CD4-positive, alpha-beta T cell treated with Interleukin-15 for 4 hours (primary cell): ENCODE data around the gene DEFB118.
"Not testable (repeated sequence)": the region's sequence is repeated elsewhere in the genome, so short reads cannot be mapped to it uniquely, and the experiment has no call there.

Source experiments
- DNase-seq: peaks from one replicate; pipeline ENCODE4 v3.0.0-alpha.2; 2020; ENCODE audit warnings: low spot score

Gene DEFB118, protein sequence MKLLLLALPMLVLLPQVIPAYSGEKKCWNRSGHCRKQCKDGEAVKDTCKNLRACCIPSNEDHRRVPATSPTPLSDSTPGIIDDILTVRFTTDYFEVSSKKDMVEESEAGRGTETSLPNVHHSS

GRCh38 chr20:31368301-31368700 is at the start of gene DEFB118:
Gene DEFB118 (plus strand): TSS chr20:31368601. CDS start chr20:31368651, 50 bp downstream.
- DNase-seq = no peak

DNA sequence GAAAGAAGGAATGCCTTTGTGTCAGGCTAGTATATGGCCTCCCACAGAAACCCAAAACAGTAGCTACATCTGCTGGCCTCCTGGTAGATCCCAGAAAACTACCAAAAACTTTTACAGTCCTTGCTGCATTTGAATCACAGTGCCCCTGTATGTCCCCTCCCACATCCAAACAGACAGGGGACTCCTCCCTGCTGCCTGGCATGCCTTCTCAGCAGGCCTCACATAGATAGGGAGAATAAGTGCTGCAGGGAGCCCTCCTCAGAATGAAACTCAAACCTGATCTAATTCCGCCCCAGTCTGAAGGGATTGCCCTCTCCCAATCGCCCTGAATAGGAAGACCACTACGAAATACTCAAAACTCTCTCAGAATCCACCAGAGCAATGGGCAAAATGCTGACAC is 45.9 kb upstream of the DEFB118 start:
- no peak for DNase-seq

GRCh38 chr20:31330893-31331292 is 37.5 kb upstream of the DEFB118 start:
- no peak for DNase-seq

DNA sequence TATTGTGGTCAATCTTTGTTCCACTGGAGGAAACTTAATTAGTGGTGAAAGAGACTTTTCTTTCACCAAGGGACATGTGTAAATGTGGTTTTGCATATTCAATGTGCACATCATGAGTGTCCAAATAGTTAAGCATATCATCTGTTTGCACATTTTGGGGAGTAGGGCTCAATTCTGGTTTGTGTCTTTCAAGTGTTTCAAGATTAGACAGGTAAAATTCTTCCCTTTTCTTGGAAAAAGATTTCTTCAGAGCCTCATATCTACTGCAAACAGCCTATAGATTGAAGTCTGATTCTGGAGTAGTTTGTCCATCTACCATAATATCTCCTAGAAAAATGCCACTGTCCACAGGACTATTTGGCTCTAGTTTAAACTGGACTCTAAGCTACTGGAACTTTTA is 26.9 kb upstream of the DEFB118 start:
- no peak for DNase-seq

DNA sequence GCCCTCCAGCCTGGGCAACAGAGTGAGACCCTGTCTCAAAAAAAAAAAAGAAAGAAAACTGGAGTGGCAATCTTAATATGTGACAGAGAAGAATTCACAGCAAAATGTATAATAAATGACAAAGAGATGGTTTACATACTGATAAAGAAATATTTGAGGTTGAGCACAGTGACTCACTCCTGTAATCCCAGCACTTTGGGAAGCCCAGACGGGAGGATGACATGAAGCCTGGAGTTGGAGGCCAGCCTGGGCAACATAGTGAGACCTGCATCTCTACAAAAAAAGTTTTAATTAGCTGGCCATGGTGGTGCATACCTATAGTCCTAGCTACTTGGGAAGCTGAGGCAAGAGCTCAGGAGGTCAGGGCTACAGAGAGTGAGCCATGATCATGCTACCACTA is 12.4 kb upstream of the DEFB118 start:
- no peak for DNase-seq

DNA sequence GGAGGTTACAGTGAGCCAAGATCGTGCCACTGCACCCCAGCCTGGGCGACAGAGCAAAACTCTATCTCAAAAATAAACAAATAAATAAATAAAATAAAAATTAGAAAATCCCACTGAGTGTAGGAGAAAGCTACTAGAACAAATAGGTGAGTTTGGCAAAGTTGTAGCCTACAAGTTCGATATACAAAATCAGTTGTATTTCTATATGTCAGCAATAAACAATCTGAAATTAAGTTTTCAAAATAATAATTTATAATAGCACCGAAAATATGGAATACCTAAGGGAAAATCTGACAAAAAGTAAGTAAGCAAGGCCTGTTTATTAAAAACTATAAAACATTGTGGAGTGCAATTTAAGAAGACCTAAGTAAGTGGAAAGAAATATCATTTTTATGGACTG is 5.1 kb upstream of the DEFB118 start:
- DNase-seq = no peak

DNA sequence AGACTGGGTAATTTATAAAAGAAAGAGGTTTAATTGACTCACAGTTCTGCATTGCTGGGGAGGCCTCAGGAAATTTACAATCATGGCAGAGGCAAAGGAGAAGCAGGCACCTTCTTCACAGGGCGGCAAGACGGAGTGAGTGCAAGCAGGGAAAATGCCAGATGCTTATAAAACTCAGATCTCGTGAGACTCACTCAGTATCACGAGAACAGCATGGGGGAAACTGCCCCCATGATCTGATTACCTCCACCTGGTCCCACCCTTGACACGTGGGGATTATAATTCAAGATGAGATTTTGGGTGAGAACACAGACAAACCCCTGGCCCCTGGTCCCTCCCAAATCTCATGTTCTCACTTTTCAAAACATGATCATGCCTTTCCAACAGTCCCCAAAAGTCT is 4.1 kb upstream of the DEFB118 start:
- not testable (repeated sequence) for DNase-seq

DNA sequence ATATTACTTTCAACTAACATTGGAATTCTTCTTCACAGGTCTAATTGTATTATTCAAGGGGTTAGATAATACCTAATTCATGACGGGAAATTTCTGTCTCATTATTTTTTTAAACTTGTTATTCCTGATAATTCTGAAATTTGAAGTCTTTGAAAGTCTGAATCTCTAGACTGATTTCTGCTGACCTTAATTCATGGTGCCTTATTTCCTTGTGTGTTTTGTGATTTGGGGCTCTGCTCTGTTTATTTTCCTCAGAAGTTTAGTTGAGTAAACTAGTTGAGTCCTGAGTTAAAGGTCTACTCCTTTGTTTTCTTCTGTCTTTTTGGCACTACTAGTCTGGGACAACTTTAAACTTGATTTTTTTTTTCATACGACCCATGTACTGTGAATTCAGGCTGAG is 5.9 kb downstream of the DEFB118 start:
- no peak for DNase-seq

DNA sequence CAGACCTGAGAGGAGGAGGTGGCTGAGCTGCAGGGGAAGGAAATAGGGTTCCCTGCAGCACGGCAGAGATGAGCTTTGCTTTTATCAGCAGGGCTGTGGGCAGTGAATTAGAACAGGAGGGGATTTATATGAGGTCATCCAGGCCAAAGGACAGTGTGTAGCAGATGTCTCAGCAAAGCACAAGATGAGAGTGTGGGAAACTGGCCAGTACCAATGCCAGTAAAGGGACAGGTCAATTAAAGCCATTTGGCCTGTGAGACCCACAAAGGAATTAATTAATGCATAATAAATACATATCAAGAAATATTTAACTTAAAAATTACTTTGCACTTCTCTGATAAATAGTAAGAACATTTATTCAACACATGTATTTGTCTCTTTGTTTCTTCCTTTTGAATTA is 22.1 kb downstream of the DEFB118 start, which contains the start of gene DEFB119:
Gene DEFB119 (minus strand): TSS at position 101 of the 400 bp plus-strand sequence. CDS start 107 bp downstream, outside the sequence.
- DNase-seq = no peak

- DNase-seq = no peak
These were observed 24.4 kb downstream of the DEFB118 start for GRCh38 chr20:31392836-31393235.

DNA sequence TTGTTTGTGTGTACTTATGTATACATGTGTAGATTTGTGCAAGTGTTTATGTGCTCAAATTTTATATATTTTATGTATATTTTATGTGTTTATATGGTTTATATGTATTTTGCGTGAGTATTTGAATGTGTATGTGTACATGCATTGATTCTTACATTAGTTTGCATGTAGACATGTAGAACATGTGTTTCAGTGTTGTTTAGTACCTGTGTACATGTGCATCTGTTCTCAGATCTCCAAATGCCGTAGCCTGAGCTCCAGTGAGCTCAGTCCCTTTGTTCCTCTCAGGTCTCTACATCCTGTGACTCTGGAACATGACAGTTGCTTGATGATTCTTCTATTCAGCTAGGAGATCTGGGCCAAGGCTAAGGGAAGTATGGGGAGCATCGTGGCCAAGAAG is 26.5 kb downstream of the DEFB118 start:
- no peak for DNase-seq

DNA sequence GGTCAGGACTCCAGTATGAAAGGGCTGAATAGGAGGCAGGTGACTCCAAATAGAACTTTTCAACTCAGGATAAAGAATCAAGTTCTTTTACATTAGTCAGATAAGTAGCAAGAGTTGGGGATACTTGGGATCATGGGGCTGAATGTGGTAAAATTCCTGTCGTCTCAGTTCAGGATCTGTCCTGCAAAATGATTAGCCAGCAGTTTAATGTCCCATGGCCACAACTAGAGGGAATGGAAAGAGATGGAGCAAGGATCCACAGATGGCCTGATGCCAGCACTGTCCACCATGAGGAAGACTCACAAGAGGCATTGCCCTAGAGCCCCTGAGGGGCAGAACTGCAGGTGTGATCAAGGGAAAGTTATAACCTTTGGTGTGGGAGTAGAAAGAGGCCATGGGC is 35.5 kb downstream of the DEFB118 start:
- DNase-seq = no peak

DNA sequence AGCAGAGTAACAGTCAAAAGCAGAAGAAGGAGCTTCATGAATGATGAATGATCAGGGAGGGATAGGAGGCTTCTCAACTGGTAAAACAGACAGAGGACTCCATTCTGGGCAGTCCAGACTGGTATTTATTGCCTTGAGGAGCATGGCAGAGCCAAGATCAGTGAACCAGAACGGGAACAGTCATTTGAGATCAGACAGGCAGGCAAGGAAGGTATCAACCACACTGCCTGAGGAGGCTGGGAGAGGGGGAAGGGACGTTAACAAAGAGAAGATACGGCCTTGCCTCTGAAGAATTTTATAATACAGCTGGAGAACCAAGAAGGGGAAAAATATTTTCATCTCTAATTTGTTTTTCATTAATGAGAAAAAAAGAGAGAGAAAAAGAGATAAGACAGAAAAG is 37.7 kb downstream of the DEFB118 start, which contains the start of gene DEFB121:
Gene DEFB121 (minus strand): TSS at position 101 of the 400 bp plus-strand sequence. CDS start 63 bp downstream, at position 38.
- DNase-seq = no peak

DNA sequence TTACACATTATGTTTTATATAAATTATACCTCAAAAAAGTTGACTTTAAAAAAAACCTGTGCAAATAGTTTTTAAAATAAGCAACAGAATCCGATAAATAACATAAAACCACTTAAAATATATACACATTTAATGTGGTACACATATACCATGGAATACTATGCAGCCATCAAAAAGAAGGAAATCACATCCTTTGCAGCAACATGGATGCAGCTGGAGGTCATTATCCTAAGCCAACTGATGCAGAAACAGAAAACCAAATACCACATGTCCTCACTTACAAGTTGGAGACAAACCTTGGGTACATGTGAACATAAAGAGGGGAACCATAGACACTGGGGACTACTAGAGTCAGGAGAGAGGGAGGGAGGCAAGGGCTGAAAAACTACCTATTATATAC is 41.6 kb downstream of the DEFB118 start:
- no peak for DNase-seq

DNA sequence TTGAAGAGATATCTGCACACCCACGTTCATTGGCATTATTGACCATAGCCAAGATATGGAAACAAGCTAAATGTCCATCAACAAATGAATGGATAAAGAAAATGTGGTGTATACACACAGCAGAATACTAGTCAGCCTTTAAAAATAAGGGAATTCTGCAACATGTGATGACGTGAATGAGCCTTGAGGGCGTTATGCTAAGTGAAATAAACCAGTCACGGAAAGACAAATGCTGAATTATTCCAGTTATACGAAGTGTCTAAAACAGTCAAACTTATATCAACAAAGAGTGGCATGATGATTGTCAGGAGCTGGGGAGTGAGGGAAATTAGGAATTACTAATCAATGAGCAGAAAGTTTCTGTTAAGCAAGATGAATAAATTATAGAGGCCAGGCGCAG is 46.0 kb downstream of the DEFB118 start:
- DNase-seq = no peak

DNA sequence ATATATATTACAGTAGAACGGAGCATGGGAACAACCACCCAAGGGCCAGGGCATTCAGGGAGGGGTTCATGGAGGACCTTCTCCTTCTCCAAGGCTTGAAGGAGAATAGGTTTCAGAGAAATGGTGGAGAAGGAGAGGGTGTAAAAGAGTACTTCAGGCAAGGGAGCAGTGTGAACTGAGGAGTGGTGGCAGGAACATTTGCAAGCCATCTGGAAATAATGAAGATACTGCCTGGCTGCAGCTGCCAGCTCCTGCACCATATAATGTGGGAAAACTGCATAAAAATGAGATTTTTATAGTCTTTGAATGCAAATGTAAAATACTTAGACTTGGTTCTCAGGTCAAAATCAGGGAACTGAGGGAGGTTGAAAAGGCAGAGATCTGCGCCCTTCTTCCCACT is 47.3 kb downstream of the DEFB118 start:
- no peak for DNase-seq

DNA sequence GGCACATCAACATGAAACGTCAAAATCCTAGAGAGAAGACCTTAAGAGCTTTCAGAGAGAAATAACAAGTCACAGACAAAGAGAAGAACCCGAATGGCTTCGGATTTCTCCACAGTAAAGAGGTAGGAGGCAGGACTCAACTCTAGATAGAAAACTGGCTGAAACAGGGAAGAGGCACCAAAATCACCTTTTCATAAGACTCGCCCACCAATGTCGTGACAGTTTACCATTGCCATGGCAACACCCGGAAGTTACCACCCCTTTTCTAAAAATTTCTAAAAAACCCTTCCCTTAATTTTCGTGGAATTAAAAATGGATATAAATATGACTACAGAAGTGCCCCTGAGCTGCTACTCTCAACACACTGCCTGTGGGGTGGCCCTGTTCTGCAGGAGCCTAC is 49.9 kb downstream of the DEFB118 start:
- DNase-seq = no peak
